DOHH2 (cell line): Measurements from ENCODE around the gene TREX2.

Source experiments
- H3F3A ChIP-seq: fragments of 200-600 bp; sonication (generic), shearing (Covaris generic); 2 replicates; pipeline ENCODE4 v1.6.0; 2016; ENCODE audit warnings: antibody characterized with exemption, mild to moderate bottlenecking; ENCODE audit not compliant: control insufficient read depth, insufficient read depth
- H3K27ac ChIP-seq: fragments of 200-600 bp; sonication (generic); 2 replicates; pipeline ENCODE4 v1.5.1; 2014; ENCODE audit warnings: low read depth, mild to moderate bottlenecking, low read length, moderate library complexity
- H3K27me3 ChIP-seq: fragments of 200-600 bp; sonication (generic); 2 replicates; pipeline ENCODE4 v1.6.1; 2014; ENCODE audit warnings: mild to moderate bottlenecking, low read length, mixed read lengths; ENCODE audit not compliant: control insufficient read depth
- H3K36me3 ChIP-seq: fragments of 200-600 bp; sonication (generic); 2 replicates; pipeline ENCODE4 v1.6.1; 2014; ENCODE audit warnings: mild to moderate bottlenecking, low read length, moderate library complexity, mixed read lengths; ENCODE audit not compliant: control insufficient read depth
- H3K4me1 ChIP-seq: fragments of 200-600 bp; sonication (generic); 2 replicates; pipeline ENCODE4 v1.6.1; 2014; ENCODE audit warnings: mild to moderate bottlenecking, low read length, mixed read lengths; ENCODE audit not compliant: control insufficient read depth
- H3K4me2 ChIP-seq: fragments of 200-600 bp; sonication (generic); 2 replicates; pipeline ENCODE4 v1.6.0; 2014; ENCODE audit warnings: mild to moderate bottlenecking, low read length, moderate library complexity
- H3K4me3 ChIP-seq: fragments of 200-600 bp; sonication (generic); 2 replicates; pipeline ENCODE4 v1.5.1; 2014; ENCODE audit warnings: mild to moderate bottlenecking, low read length, mixed read lengths
- H3K79me2 ChIP-seq: fragments of 200-600 bp; sonication (generic); 2 replicates; pipeline ENCODE4 v1.6.1; 2014; ENCODE audit warnings: mild to moderate bottlenecking, low read length, mixed read lengths; ENCODE audit not compliant: control insufficient read depth
- H3K9me2 ChIP-seq: fragments of 200-600 bp; sonication (generic); replicated peaks from 2 replicates; pipeline ENCODE4 v1.6.1; 2014; ENCODE audit warnings: mild to moderate bottlenecking, low read length, mixed read lengths; ENCODE audit not compliant: control insufficient read depth
- H3K9me3 ChIP-seq: fragments of 200-600 bp; sonication (generic); 2 replicates; pipeline ENCODE4 v1.6.1; 2014; ENCODE audit warnings: antibody characterized with exemption, low read length, mixed read lengths; ENCODE audit not compliant: control insufficient read depth, insufficient read depth
- H4K20me1 ChIP-seq: fragments of 200-600 bp; sonication (generic); 2 replicates; pipeline ENCODE4 v1.6.0; 2014; ENCODE audit warnings: low read depth, mild to moderate bottlenecking, antibody characterized with exemption, low read length, moderate library complexity; ENCODE audit not compliant: control insufficient read depth, insufficient read depth
- EZH2phosphoT487 ChIP-seq: fragments of 200-600 bp; sonication (generic); IDR thresholded peaks from 2 replicates; pipeline ENCODE4 v1.6.1; 2017; ENCODE audit warnings: borderline replicate concordance, mild to moderate bottlenecking, antibody characterized with exemption, low read length, moderate library complexity, mixed read lengths
- TF ChIP-seq, protein P1 (sequence below): fragments of 200-600 bp; sonication (generic); IDR thresholded peaks from one replicate; pipeline ENCODE4 v1.5.1; 2014; ENCODE audit warnings: antibody characterized with exemption, mild to moderate bottlenecking, low read depth, low read length; ENCODE audit not compliant: poor library complexity, severe bottlenecking

The TREX2 gene

DNA sequence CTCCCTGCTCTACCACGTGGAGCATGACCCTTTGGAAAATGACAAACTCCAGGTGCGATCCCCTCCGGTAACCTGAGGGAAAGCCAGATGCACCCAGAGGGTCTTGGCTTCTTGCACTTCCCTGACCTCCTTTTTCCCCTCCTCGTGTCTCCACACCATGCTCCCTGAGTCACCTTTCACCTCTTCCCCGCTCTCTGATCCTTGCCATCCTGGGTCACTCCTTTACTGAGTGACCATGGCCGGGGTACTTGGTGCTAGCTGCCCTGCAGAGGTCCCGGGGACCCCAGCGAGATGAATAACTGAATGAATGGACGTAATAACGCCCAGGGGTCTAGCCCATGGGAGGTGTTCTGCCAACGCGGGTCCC lies 35.0 kb downstream of the TREX2 start:
- peaks cover 3% of the 10 kb centered on the region; the same call in 1 of the 2 replicates for H3K79me2 ChIP-seq
- peak overlapping the region; percentile 77 for H3K4me2 ChIP-seq
- peak overlapping the region; percentile 74 for H3K4me3 ChIP-seq
- no peaks in the 10 kb centered on the region for H3F3A ChIP-seq
- H3K27me3 ChIP-seq: no peaks in the 10 kb centered on the region
- no peaks in the 10 kb centered on the region for H4K20me1 ChIP-seq
- H3K4me1 ChIP-seq: peaks cover 19% of the 10 kb centered on the region
- TF ChIP-seq, protein P1, sequence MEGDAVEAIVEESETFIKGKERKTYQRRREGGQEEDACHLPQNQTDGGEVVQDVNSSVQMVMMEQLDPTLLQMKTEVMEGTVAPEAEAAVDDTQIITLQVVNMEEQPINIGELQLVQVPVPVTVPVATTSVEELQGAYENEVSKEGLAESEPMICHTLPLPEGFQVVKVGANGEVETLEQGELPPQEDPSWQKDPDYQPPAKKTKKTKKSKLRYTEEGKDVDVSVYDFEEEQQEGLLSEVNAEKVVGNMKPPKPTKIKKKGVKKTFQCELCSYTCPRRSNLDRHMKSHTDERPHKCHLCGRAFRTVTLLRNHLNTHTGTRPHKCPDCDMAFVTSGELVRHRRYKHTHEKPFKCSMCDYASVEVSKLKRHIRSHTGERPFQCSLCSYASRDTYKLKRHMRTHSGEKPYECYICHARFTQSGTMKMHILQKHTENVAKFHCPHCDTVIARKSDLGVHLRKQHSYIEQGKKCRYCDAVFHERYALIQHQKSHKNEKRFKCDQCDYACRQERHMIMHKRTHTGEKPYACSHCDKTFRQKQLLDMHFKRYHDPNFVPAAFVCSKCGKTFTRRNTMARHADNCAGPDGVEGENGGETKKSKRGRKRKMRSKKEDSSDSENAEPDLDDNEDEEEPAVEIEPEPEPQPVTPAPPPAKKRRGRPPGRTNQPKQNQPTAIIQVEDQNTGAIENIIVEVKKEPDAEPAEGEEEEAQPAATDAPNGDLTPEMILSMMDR: no peak
- TF ChIP-seq EZH2phosphoT487: no peak
- H3K36me3 ChIP-seq: no peaks in the 10 kb centered on the region
- H3K27ac ChIP-seq: no peak overlapping the region
- no peaks in the 10 kb centered on the region for H3K9me3 ChIP-seq
- H3K9me2 ChIP-seq: no peaks in the 10 kb centered on the region

DNA sequence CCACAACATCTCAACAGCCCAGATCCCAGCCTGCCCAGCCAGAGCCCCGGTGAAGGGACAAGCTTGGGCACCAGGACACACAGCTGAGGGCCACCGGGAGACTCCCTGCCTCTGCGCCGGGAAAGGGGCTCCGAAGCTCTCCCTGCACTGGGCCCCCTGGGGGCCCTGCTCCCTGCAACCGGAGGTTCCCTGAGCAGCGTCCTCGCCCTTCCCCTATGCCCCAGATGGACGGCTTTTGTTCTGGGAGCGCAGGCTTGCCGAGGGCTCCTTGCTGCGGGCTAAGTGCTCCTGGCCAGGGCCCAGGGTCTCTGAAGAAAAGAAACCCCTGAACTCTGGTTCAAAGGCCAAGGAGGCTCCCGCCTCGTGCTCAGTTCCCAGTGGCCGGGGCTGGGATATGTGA lies 35.5 kb downstream of the TREX2 start:
- Histone ChIP-seq H3K9me3 (no peaks in the 10 kb centered on the region), H4K20me1 (no peaks in the 10 kb centered on the region), H3F3A (no peaks in the 10 kb centered on the region), H3K4me3 (no peak overlapping the region), H3K27ac (no peak overlapping the region), H3K4me1 (peaks cover 19% of the 10 kb centered on the region), H3K79me2 (peaks cover 3% of the 10 kb centered on the region; the same call in 1 of the 2 replicates), H3K9me2 (no peaks in the 10 kb centered on the region), H3K36me3 (no peaks in the 10 kb centered on the region), H3K4me2 (0 out of 2 replicates have a peak overlapping the region, but pooled peaks have one; percentile 77), H3K27me3 (no peaks in the 10 kb centered on the region)
- TF ChIP-seq, protein P1: no peak
- TF ChIP-seq EZH2phosphoT487: no peak

DNA sequence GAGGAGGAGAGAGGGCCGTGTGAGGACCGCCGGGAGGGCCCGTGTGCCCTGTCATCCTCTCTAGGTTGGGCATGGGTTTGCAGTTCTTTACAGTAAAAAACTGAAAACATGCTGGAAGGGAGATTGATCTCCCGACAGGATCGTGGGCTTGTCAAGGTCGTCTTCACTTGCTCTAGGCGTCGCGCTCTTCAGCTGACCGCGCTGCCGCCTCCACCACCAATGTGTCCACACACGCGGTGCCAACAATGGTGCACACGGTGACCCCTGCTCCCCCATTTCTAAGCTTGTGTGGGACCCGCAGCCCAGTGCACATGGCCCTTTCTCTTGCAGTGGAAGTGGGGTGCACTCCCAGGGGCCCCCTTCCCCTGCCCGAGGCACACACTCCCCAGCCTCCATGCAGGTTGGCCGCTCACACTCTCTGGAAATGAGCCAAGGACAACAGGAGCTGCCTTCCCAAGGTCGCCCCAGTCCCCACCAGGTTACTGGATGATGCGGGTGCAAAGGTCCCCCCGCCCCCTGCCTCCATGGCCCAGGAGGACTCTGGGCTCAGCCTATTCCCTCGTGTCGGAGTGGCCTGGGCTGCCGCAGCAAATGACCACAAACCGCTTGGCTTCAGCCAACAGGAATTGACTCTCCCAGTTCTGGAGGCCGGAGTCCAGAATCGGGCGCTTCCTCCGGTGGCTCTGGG lies 36.3 kb downstream of the TREX2 start:
- H3K9me2 ChIP-seq: no peaks in the 10 kb centered on the region
- H3K27ac ChIP-seq: no peak overlapping the region
- peaks cover 19% of the 10 kb centered on the region for H3K4me1 ChIP-seq
- no peak overlapping the region for H3K4me3 ChIP-seq
- H3K4me2 ChIP-seq: no peak overlapping the region
- no peaks in the 10 kb centered on the region for H3K36me3 ChIP-seq
- H3K79me2 ChIP-seq: peaks cover 3% of the 10 kb centered on the region; the same call in 1 of the 2 replicates
- TF ChIP-seq, protein P1: no peak
- no peak for TF ChIP-seq EZH2phosphoT487
- no peaks in the 10 kb centered on the region for H3K9me3 ChIP-seq
- no peaks in the 10 kb centered on the region for H3F3A ChIP-seq
- no peaks in the 10 kb centered on the region for H3K27me3 ChIP-seq
- no peaks in the 10 kb centered on the region for H4K20me1 ChIP-seq
